GM18867 (cell line): Measurements from ENCODE around the gene PTPRG.

Experiments used
- ATAC-seq: cut with Tn5 transposase; IDR thresholded peaks from one replicate; pipeline ENCODE4 v1.9.1; 2021; ENCODE audit warnings: mild to moderate bottlenecking, moderate library complexity; ENCODE audit not compliant: unreplicated experiment

PTPRG gene

DNA sequence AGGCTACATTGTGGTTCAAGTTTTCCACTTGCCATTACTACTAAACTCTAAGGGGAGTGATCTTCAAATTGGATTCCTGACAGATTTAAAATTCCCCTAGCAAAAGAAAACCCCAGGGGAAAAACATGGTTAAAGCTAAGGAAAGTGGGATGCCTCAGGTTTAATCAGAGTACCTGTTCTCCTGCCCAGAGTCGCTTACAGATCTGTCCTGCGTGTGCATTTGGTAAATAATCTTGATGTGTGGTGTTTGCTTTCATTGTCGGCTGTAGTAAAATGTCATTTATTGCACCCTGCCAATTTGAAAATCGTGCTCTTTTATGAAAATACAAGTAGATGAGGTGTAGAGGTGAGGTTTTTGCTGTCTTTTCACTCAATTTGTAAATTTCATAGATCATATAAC is 323.4 kb downstream of the PTPRG start:
- no peak for ATAC-seq

DNA sequence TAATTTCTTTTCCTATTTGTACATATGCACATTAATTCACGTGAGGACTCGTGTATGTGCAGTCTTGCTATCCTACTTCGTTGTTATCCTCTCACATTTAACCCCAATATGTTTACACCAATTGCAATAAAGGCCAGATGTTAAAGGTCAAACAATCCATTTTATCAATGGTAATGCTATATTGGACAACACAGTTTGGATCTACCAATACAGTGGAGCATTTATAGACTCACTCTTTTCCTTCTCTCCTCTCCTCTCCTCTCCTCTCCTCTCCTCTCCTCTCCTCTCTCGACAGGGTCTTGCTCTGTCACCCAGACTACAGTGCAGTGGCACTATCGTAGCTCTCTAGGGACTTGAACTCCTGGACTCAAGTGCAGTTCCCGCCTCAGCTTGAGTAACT is 324.0 kb downstream of the PTPRG start:
- no peak for ATAC-seq

DNA sequence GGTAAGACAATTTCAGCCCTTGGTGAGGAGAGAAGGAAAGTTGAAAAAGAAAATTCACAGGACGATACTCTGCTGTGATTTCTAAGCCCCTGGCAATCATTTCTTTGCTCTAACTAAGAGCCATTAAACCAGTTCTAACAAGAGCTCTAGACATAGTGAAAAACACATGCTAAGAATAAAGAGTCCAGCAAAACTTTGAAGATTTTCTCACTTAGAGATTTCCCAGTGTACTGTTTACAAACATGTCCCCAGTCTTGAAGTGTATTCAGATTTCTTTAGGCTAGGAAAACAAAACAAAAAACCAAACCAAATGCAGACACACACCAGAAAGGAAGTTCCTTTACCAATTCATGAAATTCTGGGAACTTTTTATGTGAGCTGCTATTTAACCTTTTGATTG is 325.8 kb downstream of the PTPRG start:
- ATAC-seq = no peak

DNA sequence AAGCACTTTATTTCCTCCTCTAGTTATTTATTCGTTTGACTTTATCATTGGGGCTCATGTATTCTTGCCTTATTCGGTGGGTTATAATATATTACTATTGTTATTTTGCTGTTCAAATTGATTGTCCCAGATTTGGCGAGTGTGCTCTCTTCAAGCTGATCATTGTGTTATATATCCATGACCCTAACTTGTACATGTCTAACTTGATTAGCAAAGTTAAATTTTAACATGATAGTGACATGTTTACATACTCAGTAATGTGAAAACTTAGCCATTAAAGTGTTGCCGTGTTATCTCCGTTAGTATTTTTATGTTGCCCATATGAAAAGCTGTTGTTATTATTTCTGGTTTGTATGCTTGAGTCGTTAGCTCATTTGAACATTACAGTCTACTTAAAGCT is 327.9 kb downstream of the PTPRG start:
- no peak for ATAC-seq

DNA sequence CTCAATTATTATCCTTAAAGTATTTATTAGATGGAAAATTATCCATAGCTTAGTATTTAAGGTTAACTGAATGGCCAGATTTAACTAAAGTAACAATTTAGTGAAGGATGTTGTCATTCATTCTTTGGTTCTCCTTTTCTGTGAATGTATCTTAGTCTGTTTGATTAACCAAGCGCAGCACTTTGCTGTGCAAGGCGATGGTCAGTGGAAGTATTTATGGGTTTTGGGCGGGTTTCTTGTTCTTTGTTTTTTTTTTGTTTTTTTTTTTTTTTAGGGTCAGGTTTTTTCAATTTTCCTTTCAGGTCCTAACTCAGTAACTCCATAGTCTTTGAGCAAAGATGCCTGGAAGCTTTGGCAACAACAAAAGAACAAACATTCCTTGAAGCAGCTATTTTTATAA is 328.8 kb downstream of the PTPRG start:
- no peak for ATAC-seq

DNA sequence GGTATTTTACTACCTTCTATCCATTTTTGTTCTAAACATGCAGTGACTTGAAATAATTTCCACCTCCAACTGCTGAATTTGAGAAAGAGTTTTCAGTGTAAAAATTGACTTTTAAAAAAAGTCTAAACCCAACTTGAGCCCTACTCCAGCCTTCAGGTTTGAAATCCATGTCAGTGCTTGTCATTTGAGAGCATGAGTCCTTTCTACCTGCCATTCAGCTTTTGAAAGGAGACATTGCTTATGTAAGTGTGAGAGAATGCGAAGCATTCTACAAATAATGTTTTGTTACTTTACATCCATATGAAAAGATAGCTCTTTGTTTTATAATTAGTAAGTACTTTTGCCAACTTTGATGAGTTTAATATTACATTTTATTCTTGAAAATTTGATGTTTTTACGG is 329.2 kb downstream of the PTPRG start:
- no peak for ATAC-seq

DNA sequence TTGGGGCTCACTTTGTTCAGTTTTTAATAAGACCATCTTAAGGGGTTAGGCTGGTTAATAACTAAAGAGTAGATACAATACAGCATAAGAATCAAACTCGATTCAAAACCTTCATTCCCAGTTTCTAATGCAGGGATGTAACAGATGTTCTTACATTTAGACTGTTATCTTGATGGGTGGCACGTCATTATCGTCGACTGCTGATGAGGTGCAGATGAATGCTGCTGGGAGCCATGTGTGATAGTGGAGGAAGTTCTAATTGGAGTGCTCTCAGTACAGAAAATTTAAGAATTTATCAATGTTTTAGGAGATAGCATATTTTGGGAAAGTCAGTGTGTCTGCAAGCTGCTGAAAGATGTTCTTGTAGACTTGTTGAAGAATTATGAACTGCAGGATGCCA is 331.5 kb downstream of the PTPRG start:
- no peak for ATAC-seq

DNA sequence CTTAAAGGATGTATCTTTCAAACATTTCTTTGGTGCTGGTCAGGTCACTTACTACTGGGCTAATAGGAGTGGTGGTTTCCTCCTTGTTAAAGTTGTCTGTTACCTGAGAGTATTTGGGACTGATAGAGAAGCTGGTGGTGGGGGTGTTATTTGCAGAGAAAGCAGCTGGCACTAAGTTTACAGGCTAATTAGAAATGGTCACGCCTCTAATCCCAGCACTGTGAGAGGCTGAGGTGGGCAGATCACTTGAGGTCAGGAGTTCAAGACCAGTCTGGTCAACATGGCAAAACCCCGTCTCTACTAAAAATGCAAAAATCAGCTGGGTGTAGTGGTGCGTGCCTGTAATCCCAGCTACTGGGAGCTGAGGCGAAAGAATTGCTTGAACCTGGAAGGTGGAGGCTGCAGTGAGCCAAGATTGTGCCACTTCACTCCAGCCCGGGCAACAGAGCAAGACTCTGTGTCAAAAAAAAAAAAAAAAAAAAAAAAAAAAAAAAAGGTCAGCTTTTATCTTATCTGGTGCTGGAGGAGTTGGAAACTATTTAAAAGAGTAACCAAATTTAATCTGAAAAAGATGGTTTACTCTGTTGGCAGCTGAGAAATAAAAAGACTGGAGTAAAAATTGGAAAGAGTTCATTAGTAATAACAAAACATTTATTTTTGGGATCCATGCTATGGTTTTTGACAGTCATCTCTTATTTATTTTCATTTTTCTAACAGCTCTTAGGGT is 332.6 kb downstream of the PTPRG start:
- no peak for ATAC-seq

DNA sequence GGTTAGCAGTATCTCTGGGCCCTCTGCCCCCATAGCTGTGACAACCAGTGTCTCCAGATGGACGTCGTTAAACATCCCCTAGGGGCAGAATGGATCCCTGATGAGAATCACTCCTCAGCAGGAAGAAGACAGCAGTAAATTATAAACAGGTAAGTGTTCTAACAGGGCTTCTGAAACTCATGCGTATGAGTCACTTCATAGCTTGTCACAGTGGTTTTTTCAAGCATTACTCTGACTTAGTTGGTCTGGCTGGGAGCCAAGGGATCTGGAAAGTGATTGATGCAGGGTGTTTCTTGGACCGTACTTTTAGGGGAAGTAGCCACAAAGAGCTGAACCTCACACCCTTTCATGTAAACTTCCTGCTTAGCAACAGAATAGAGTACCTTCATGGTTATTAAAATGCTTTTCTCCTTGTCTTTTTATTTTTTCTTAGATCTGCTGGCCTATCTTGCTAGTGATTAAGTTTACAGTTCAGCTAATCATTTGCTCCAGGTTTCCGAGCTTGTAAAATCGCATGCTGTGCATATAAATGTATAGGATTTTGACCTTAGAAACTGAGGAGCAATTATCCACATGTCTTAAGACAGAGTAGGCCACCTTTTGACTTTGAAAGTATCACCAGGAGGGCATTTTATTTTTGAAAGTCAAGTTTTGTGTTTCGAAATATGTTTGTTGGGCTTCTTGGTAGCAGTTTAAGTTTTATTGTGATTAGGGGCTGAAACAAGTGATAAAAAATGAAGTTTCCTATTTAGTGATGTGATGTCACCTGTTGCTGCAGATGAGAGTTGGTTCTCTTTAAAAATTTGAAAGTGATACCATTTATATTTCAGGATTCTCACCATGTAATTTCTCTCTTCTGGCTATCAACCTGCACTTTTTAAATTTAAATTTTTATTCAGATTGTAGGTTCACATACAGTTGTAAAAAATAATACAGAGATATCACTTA is 333.9 kb downstream of the PTPRG start:
- peak; percentile 91 for ATAC-seq

DNA sequence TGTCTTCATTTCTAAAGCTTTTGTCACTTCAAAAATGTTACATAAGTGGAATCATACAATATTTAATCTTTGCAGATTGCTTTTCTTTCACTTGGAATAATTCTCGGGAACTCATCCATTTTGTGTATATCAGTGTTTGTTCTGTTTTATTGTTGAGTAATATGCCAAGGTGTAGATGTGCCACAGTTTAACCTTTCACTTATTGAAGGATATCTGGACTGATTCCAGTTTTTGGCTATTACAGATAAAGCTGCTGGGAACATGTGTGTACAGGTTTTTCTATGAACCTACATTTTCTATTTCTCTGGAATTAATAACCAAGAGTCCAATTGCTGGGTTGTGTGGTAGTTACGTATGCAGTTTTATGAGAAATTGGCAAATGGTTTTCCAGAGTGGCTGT is 334.9 kb downstream of the PTPRG start:
- no peak for ATAC-seq

DNA sequence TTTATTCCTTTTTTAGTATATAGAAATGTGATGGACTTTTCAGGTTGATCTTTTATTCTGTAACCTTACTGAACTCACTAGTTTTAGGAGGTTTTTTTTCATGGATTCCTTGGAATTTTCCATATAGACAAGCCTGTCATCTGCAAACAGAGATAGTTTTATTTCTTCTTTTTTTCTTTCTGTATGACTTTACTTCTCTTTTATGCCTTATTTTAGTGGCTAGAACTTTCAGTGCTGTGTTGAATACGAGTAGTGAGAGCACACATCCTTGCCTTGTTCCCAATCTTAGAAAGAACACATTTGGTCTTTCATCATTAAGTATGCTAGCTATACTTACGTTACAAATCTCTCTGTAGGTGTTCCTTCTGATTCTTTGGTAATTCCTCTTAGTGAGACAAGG is 336.5 kb downstream of the PTPRG start:
- no peak for ATAC-seq

DNA sequence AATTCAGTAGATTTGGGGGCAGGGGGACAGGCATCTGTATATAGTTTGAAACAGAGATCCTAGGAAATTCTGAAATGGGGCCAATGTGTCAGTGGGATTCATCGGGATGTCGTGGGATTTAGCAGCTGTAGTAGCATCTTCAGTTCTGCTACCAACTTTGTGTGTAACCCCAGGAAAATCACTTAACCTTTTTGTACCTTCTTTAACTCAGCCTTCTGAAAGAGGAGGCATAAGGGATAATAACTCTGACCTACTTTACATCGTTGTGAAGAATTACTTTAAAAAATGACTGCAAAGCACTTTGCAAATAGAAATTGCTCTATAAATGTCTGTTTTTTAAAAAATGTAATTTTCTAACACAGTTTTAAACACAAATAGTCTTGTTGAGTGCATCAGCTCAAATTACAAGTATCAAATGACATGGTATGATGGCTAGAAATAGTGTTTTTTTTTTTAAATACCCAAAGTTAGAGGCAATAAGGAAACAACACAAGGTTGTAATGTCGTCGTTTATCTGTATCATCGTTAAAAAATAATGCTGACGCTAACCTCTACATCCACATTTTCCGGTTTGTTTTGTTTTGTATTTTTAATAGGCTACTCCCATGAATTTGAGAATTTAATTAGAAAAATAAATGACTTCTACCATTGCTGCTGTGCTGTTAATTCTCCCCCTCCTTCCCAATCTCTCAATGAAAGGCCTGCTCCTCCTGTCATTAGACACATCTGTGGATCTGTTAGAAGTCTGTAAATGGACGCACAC is 338.5 kb downstream of the PTPRG start:
- ATAC-seq = no peak

DNA sequence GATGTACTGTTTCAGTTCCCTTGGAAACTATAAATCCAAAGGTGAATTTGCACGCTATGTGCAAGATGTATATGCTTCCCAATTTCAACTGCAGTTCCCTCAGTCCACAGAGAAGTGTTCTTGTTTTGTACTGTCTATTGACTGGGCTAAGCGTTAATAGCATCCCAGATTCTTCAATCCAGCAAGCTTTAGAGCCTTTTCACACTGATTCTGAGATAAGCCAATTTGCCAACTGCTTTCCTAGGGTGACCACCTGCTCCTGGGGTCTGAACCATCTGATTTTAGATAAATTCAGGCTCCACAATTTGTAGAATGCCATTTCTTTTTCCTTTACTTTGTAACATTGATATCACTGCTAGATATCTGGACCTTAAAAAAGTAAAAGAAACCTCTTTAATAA is 340.1 kb downstream of the PTPRG start:
- ATAC-seq = no peak

DNA sequence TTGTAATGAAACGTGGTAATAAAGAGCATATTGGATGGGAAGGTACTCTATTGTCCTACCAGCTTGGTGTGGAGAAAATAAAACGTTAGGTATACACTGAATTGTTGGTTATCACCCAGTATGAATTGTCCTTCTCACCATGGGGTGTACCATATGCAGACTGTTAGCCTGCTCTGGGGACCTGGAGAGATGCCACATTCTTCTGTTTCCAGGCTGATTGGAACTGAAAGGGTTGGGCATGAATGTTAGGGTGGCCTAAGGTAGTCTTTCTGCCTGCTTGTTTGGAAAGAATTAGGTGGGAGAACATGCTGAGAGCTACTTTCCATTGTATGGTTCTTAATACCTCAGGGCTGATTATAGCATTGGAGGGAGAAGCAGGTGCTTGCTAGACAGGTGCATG is 340.6 kb downstream of the PTPRG start:
- ATAC-seq = no peak

DNA sequence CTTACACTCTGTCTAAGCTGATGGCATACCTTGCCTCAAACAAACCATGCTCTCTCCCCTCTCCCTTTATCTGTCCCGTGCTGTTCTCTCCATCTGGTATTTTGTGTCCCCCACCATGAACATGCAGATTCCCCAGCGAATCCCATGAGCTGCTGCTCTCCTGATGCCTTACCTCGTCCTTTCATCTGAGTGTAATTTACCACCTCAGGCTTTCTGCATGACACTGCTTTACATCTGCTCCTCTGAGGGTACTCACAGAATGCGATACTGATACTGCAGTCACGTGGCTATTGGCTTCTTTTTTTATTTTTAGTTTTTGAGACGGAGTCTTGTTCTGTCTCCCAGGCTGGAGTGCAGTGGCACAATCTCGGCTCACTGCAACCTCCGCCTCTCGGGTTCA is 341.7 kb downstream of the PTPRG start:
- no peak for ATAC-seq

DNA sequence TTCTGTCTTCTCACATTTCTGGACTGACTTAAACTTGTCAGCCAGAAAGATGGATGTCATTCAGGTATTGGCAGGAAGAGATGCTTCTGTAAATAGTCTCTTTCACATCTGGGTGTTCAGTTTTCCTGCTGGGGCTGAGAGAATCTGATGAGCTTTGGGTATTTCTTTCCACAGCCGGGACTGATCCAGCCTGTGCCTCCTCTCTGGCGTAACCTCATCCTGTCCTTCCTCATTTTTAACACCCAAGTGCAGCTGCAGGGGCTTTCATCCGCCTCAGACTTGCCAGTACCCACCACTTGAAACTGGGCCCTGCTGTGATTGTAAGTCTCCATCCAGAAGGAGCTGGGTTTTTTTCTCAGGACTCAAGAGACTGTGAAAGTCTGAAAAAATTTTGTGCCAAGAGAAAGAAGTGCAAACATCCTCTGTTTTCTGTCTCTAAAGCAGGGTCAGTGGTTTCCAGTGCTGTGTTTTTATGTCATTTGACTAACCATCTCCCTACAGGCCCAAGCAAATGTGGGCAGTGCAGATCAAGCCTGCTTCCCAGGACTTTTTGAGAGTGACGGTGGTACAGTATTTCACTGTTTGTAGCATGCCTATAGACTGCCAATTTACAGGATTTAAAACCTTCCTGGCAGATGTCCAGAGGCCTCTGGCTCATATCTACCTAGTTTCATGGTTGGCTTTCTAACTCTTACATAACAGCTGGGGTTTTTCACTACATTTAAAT is 342.7 kb downstream of the PTPRG start:
- peak; percentile 51 for ATAC-seq

DNA sequence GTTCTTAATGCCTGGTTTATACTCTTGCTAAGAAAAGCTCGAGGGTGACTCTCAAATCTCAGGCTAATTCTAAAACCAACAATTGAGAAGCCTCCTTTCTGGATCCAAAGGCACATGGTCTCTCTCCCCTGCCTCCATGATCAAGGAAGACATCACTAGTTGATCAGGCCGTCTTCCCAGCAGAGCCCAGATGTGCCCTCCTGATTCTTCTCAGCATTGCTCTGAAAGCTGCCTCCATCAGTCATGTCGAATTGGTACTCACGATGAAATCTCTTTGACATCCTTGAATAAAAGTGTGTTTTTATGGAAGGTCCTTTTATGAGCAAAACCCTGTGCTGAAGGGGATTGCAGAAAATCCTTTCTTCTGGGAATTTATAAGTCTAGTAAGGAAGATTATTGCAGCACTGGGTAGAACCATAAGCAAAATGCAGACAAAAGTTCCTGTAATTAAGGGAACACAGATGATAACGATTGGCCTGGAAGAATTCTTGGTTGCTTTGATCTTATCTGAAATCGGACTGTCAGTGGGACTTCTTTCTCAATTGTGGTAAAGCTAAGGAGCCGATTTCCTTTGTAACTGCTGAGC is 345.9 kb downstream of the PTPRG start:
- ATAC-seq = no peak

DNA sequence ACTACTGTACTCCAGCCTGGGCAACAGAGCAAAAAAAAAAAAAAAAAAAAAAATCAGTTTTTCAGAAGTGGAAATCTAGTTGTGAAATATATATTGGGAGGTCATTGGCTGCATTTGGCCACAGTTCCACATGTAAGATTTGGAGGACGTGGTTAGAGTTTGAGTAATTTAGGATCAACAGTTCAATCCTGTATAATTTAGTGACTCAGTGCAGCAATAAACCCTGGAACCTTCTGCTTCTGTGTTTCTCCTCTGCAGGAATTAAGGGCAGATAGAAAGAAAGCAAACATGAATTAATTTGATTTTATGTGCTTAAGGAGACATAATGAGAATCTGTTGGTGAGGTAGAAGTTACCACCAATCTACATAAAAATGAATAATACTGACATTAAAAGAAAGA is 347.0 kb downstream of the PTPRG start:
- ATAC-seq = no peak

DNA sequence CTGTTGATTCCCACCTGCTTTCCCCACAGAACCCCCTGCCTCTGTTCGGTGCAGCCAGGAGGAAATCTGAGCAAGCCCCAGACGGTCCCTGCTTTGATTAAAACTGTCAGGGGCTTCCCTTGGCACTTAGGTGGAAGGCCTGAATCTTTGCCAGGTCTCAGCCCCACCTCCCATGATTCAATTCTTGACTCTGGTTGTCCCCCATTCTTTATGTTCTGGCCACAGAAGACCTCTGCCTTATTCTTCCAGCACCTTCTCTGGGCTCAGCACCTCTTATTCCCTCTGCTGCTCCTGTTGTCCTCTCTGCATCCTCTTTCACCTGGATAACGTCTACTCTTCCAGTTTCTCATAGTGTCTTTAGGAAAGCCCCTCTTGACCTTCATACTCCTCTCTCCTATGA is 349.4 kb downstream of the PTPRG start:
- no peak for ATAC-seq

DNA sequence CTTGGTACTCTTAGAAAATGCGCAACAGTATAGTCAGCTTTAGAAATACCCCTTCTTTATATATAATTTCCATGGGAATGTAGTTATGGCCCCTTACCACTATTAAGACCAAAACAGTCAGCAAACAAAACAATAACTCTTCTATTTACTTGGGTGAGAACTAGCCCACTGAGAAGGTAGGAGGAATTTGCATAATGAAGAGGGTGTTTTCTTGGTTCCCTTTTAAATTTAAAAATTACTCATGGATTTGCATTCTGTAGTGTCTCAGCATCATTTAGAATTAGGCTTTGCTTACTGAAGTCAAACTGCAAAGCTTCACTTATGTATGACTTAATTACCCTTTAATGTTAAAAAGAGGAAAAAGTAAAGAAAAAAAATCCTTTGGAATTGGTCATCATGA is 350.8 kb downstream of the PTPRG start:
- ATAC-seq = peak; percentile 96

DNA sequence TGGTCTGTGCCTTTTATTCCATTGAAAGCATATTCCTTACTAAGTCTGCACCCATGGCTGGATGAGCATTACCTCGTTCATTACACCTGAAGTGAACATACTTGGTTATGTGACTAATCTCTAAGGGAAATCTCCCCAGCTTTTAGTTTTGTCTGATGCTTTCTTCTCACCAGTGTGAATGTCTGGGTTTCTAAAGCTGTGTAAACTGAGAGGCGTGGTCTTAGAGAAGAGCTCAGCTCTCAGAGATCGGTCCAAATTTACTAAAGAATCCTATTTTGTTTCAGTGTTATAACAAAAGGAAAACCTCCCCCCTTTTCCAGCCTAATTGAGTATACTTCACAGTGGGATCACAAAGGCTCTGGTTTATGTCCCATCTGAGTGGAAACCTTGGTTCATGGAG is 352.3 kb downstream of the PTPRG start:
- peak; percentile 63 for ATAC-seq
